Measurements from ENCODE around the gene TSSK3.

The TSSK3 gene, protein sequence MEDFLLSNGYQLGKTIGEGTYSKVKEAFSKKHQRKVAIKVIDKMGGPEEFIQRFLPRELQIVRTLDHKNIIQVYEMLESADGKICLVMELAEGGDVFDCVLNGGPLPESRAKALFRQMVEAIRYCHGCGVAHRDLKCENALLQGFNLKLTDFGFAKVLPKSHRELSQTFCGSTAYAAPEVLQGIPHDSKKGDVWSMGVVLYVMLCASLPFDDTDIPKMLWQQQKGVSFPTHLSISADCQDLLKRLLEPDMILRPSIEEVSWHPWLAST

GRCh38 chr1:32362474-32363313 is at the start of gene TSSK3, which contains the start of gene FAM229A:
Gene TSSK3, plus strand, starts transcription at chr1:32362539. Its CDS starts 163 bp downstream, at chr1:32362702.
Gene FAM229A, minus strand, starts transcription at chr1:32362485. Its CDS starts 394 bp downstream, at chr1:32362091.
- DNase-seq (ENCODE audit: insufficient read length, low spot score) (no peak), FAIRE-seq (no peak)

- FAIRE-seq (no peak), DNase-seq (ENCODE audit: insufficient read length, low spot score) (no peak)
Observed at GRCh38 chr1:32316903-32317277, 45.4 kb upstream of the TSSK3 start.

- FAIRE-seq (no peak), DNase-seq (ENCODE audit: insufficient read length, low spot score) (no peak)
Observed at GRCh38 chr1:32318127-32318869, 44.0 kb upstream of the TSSK3 start.

DNA sequence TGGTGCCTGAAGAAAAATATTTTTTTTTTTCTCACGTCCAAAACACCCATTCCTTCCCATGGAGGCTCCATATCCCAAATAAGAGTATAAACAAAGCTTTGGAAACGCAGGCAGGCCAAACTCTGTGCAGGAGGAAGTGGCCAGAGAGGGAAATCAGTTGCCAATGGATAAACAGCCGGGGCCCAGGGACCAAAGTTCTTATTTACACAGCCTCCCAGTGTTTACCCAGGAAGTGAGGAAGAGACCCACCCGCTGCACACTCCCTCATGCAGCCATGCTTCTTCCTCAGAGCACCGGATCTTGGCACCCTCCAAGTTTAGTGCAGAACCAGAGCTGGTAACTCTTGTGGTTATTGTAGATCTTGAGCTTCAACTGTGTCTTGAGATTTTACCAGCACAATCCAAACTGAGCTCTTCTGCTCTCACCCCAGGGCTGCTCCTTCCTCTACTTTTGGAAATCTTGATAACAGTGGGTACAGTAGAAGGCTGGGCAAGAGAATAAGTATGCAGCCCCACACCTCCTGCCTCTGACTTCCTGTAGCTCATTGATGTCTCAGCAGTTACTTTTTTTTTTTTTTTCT is 40.5 kb upstream of the TSSK3 start:
- DNase-seq (ENCODE audit: insufficient read length, low spot score) (no peak), FAIRE-seq (no peak)

- DNase-seq (ENCODE audit: insufficient read length, low spot score) = no peak
- no peak for FAIRE-seq
Observed at GRCh38 chr1:32327204-32327603, 35.1 kb upstream of the TSSK3 start.

GRCh38 chr1:32329931-32330466 is 32.3 kb upstream of the TSSK3 start:
- DNase-seq (ENCODE audit: insufficient read length, low spot score) (no peak), FAIRE-seq (no peak)

DNA sequence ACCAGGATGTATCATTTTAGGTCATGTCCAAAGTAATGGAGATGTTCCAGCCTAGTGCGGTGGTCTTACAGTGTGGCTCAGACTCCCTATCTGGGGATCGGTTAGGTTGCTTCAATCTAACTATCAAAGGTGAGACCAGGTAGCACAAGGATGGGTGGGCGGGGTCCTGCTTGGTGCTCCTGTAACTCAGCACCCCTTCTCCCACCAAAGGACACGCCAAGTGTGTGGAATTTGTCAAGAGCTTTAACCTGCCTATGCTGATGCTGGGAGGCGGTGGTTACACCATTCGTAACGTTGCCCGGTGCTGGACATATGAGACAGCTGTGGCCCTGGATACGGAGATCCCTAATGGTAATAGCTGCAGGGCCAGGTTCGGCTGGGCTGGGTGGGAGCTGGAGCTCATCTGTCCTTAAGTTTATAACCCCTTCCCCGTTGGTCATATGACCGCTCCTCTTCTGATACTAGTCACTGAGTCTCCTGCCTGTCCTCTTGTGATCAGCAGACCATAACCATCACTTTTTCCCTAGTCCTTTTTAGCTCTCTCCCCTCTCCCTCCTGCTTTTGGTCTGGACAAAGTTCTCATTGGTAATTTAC is 31.7 kb upstream of the TSSK3 start:
- DNase-seq (ENCODE audit: insufficient read length, low spot score) (no peak), FAIRE-seq (no peak)

GRCh38 chr1:32331549-32331948 is 30.8 kb upstream of the TSSK3 start:
- no peak for FAIRE-seq
- no peak for DNase-seq (ENCODE audit: insufficient read length, low spot score)

GRCh38 chr1:32332290-32333079 is 29.9 kb upstream of the TSSK3 start:
- FAIRE-seq (no peak), DNase-seq (ENCODE audit: insufficient read length, low spot score) (no peak)

- DNase-seq (ENCODE audit: insufficient read length, low spot score) (no peak), FAIRE-seq (no peak)
Observed at GRCh38 chr1:32333251-32333963, 28.9 kb upstream of the TSSK3 start.

- FAIRE-seq (no peak), DNase-seq (ENCODE audit: insufficient read length, low spot score) (no peak)
Observed at GRCh38 chr1:32334274-32334861, 28.0 kb upstream of the TSSK3 start.

DNA sequence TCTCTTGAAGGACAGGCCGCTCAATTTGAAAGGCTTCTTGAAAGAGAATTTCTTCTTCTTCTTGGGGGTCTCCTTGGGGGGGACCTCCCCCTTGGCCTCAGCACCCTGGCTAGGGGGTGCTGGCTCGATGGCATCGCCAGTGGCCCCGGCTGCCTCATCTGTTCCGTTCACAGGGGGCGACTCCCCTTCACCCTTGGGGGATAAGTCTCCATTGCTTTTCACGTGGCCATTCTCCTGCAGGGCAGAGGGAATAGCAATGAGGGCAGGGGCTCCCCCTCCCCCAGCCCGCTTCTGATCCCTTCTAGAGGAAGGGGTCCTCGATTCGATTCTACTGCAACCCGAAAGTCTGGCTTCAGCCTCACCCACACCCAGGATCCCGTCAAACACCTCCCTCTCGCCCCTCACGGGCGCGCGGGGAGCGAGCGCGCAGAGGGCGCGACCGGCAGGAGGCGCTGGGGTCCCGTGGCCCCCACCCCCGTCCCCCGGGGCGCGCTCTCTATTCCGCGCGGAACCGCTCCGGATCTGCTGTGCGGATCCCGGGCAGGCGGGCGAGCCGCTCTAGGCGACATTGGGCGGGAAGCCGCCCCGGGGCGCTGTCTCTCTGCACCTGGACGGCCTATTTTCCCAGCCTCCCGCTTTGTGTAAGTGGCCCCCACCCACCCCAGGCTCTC is 27.3 kb upstream of the TSSK3 start:
- FAIRE-seq (no peak), DNase-seq (ENCODE audit: insufficient read length, low spot score) (peak; percentile 47)

DNA sequence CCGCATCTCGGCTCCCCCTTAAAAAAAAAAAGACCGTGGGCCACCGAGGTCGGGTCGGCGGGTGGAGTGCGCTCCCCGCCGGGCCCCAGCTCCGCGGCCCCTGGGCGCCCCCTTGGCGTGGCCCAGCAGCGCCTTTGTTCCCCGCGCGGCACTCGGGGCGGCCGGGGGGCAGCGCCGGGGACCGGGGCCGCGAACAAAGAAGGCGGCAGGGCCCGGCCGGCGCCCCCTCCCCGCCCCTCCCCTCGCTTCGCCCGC is 26.9 kb upstream of the TSSK3 start:
- DNase-seq (ENCODE audit: insufficient read length, low spot score) (no peak), FAIRE-seq (no peak)

GRCh38 chr1:32335790-32336590 is 26.3 kb upstream of the TSSK3 start, which contains the start of gene MARCKSL1:
Gene MARCKSL1, minus strand, starts transcription at chr1:32336233. Its CDS starts 200 bp downstream, at chr1:32336033.
- FAIRE-seq (no peak), DNase-seq (ENCODE audit: insufficient read length, low spot score) (peak; percentile 54)

- FAIRE-seq (no peak), DNase-seq (ENCODE audit: insufficient read length, low spot score) (no peak)
Observed at GRCh38 chr1:32336591-32336932, 25.8 kb upstream of the TSSK3 start.

DNA sequence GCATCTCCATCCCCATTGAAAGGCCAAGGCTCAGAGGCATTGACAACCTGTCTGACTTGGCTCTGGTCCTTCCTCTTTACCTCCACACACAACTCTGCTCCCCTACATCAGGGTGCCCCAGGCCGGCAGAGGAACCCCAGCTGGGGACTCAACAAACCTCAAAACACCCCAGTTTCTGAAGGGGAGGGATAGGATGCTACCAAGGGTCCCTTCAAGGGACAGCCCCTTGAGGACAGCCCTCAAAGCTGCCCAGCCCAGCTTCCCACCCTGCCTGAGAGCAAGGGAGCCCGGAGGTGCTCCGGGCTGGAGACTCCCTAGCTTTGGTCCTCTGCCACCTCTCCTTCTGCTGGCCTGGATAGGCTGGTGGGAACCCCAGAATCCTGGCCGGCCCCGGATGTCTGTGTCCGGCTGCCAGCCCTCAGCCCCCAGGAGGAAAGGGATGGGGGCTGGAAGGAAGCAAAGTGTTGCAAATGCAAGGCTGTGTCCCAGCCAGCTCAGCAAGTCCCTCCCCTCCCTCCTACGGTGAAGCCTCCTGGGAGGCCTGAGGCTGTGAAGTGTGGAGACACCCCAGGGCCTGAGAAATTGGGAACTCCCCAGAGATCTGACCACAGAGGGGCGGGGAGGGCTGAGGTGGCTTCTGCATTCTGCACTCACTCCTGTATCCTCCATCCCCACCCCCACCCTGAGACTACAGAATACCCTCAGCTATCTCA is 25.2 kb upstream of the TSSK3 start:
- FAIRE-seq = no peak
- no peak for DNase-seq (ENCODE audit: insufficient read length, low spot score)

All from HTR-8/SVneo (cell line).